Stimulated activated CD8-positive, alpha-beta memory T cell treated with anti-CD3 and anti-CD28 coated beads, Interleukin-15, amount 100 ng/mL, for 48 hours (primary cell): ENCODE results near the gene LEKR1.

Experiments
- DNase-seq, 2 donors: peaks; one replicate each; pipeline ENCODE4 v3.0.0-alpha.2; 2020; ENCODE audit warnings: low read depth in 2 of 2

LEKR1 gene

GRCh38 chr3:156978481-156978961 lies 152.4 kb downstream of the LEKR1 start:
- no peak for DNase-seq

GRCh38 chr3:156981005-156981404 lies 154.9 kb downstream of the LEKR1 start:
- no peak for DNase-seq

- no peak for DNase-seq
Observed at GRCh38 chr3:156983559-156983958, 157.4 kb downstream of the LEKR1 start.

- DNase-seq = no peak
Observed at GRCh38 chr3:156985711-156986110, 159.6 kb downstream of the LEKR1 start.

GRCh38 chr3:156987946-156988345 lies 161.8 kb downstream of the LEKR1 start:
- DNase-seq = no peak

GRCh38 chr3:156997351-156997750 lies 171.2 kb downstream of the LEKR1 start:
- no peak for DNase-seq

- no peak for DNase-seq
Observed at GRCh38 chr3:157001221-157001957, 175.2 kb downstream of the LEKR1 start.

GRCh38 chr3:157021679-157022078 lies 195.5 kb downstream of the LEKR1 start:
- DNase-seq = no peak

- no peak for DNase-seq
Observed at GRCh38 chr3:157023226-157023625, 197.1 kb downstream of the LEKR1 start.

GRCh38 chr3:157026091-157026490 lies 199.9 kb downstream of the LEKR1 start:
- DNase-seq = no peak

- DNase-seq = no peak
Observed at GRCh38 chr3:157027861-157028745, 201.9 kb downstream of the LEKR1 start.

GRCh38 chr3:157029365-157029790 lies 203.2 kb downstream of the LEKR1 start:
- DNase-seq = no peak

GRCh38 chr3:157030712-157031111 lies 204.6 kb downstream of the LEKR1 start:
- no peak for DNase-seq

- no peak for DNase-seq
Observed at GRCh38 chr3:157033001-157033400, 206.8 kb downstream of the LEKR1 start.

- DNase-seq = no peak
Observed at GRCh38 chr3:157040456-157040855, 214.3 kb downstream of the LEKR1 start.

- no peak for DNase-seq
Observed at GRCh38 chr3:157042226-157042625, 216.1 kb downstream of the LEKR1 start.

GRCh38 chr3:157043771-157044170 lies 217.6 kb downstream of the LEKR1 start:
- DNase-seq = no peak

GRCh38 chr3:157045238-157045850 lies 219.2 kb downstream of the LEKR1 start:
- DNase-seq = no peak

- DNase-seq = no peak
Observed at GRCh38 chr3:157046520-157046919, 220.4 kb downstream of the LEKR1 start.

GRCh38 chr3:157051055-157051454 lies 224.9 kb downstream of the LEKR1 start:
- no peak for DNase-seq

- DNase-seq = no peak
Observed at GRCh38 chr3:157051591-157051990, 225.4 kb downstream of the LEKR1 start.

GRCh38 chr3:157056035-157056434 lies 229.9 kb downstream of the LEKR1 start:
- DNase-seq = no peak
